ENCODE results near the gene MAP3K14. TPM values are rescaled to one million over a fixed set of nuclear protein-coding genes. Genes with fewer than 3 reads are reported as not detected.

The MAP3K14 gene
- total RNA-seq, 4 donors from 2014 or later, result 4.1 to 21.7 (median 6.2) TPM

DNA sequence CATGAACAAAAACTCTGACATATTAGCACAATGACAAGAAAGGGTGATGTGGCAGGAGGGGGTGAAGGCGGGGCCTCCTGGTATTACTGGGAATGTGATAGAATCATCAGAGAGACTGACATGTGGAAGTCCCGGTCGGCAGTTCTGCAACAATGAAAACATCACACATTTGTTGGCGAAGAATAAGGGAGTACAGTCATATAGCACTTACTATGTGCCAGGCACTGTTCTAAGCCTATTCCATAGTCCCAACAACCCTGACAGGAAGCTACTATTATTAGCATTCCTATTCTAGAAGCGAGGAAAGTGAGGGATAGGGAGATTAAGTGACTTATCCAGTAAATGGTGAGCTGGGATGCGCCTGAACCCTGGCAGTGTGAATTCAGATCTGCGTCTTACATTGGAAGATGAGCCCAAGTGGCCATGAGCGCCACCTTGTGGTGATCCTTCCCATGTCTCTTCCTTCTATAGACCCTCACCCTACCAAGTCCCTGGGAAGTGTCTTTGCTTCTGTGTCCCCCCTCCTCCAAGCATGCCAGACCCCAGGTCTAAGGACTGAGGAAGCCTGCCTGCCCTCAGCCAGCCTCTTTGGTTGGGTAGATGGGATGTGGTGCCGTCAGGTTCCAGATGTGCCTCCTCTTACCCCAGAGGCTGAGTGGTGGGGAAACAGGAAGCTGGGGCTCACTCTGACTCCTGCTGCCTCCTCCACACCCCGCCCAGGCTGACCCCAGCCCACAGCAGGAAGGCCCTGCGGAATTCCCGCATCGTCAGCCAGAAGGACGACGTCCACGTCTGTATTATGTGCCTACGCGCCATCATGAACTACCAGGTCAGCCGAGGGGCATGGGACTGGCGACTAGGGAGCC is 81.2 kb downstream of the MAP3K14 start:
- TF ChIP-seq, protein P1, sequence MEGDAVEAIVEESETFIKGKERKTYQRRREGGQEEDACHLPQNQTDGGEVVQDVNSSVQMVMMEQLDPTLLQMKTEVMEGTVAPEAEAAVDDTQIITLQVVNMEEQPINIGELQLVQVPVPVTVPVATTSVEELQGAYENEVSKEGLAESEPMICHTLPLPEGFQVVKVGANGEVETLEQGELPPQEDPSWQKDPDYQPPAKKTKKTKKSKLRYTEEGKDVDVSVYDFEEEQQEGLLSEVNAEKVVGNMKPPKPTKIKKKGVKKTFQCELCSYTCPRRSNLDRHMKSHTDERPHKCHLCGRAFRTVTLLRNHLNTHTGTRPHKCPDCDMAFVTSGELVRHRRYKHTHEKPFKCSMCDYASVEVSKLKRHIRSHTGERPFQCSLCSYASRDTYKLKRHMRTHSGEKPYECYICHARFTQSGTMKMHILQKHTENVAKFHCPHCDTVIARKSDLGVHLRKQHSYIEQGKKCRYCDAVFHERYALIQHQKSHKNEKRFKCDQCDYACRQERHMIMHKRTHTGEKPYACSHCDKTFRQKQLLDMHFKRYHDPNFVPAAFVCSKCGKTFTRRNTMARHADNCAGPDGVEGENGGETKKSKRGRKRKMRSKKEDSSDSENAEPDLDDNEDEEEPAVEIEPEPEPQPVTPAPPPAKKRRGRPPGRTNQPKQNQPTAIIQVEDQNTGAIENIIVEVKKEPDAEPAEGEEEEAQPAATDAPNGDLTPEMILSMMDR (IDR thresholded peaks at IDR 0.05), result peak; percentile 49 to 72 (median 64)
- TF ChIP-seq POLR2A (IDR thresholded peaks at IDR 0.05), result no peak
- Histone ChIP-seq H3K4me3 (replicated peaks in 1 of 3) (no peak overlapping the region), H3K27ac (no peak overlapping the region), H3K9me3 (no peaks in the 10 kb centered on the region), H3K36me3 (no peaks in the 10 kb centered on the region), H3K27me3 (no peaks in the 10 kb centered on the region), H3K4me1 (peaks cover 0 to 11% of the 10 kb centered on the region in 2 donors)
- DNase-seq, result peak; percentile 73 to 77
- 38 to 57% methylated on average over 13 to 15 of the region's 20 CpGs for WGBS, 2 donors
- intact Hi-C loops (cut with DNase I), result no loop called here

DNA sequence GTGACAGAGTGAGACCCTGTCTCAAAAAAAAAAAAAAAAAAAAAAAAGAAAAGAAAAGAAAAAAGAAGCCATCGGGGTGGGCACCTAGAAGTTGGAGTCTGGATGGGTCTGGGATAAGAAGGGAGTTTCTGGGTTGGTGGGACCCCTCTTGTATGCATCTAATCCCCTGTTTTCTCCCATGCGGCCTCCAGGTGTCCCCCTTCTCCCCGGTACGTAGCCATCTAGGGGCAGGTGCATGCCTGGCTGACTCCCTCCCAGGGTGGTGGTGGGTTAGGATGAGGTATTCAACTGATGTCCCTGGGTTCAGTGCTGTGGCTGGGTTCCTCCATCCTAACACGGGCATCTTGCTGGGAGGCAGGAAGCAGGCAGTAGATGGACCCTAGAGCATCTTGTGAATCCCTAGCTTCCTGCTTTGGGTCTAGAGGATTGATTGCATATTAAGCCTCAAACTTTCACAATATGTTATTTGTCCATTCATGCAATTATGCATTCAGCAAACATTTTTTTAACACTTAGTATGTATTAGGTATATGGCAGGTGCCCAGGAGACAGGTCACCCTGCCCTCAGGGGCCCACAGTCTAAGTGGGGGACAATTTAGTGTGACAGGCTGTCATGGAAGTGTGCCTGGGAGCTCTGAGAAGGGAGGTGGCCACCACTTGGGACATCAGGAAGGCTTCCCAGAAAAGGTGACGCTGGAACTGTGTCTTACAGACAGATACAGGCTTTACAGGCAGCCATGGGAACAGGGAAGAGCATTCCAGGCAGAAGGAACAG is 82.0 kb downstream of the MAP3K14 start:
- Histone ChIP-seq H3K9me3 (no peaks in the 10 kb centered on the region), H3K4me1 (peaks cover 0 to 9% of the 10 kb centered on the region in 2 donors), H3K36me3 (no peaks in the 10 kb centered on the region), H3K27ac (no peak overlapping the region), H3K27me3 (no peaks in the 10 kb centered on the region), H3K4me3 (replicated peaks in 1 of 3) (no peak overlapping the region)
- no peak for TF ChIP-seq POLR2A (IDR thresholded peaks at IDR 0.05)
- TF ChIP-seq, protein P1 (IDR thresholded peaks at IDR 0.05), result peak in 1 of 6 experiments; percentile 5
- no peak for DNase-seq
- intact Hi-C loops (cut with DNase I), result no loop called here
- 25 to 39% methylated on average over 6 of the region's 6 CpGs for WGBS, 2 donors

DNA sequence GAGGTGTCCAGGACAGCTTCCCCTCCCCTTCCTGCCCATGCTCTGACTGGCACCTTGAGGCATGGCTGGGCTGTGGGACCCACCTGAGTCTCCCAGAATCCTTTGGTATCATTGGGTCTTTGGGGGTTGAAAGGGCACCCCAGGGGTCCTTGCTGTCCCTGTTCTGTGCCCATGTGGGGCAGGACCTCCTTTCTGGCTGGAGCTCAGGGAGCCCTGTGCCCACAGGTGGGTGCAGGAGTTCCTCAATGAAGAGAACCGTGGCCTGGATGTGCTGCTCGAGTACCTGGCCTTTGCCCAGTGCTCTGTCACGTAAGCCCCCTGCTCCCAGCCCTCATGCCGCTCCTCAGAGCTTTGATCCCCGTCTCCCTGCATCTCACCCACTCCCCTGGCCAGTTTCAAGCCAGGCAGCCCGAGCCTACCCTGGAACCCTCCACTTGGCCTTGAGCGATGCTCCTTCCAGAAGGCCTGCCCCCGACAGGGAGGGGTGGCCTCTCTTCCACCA is 83.3 kb downstream of the MAP3K14 start:
- TF ChIP-seq POLR2A (IDR thresholded peaks at IDR 0.05), result no peak
- TF ChIP-seq, protein P1 (IDR thresholded peaks at IDR 0.05), result no peak
- DNase-seq, result no peak
- intact Hi-C loops (cut with DNase I), result no loop called here
- no peaks in the 10 kb centered on the region for H3K9me3 ChIP-seq
- no peak overlapping the region for H3K4me3 ChIP-seq (replicated peaks in 1 of 3)
- no peak overlapping the region for H3K27ac ChIP-seq
- 75 to 85% methylated on average over 6 to 8 of the region's 8 CpGs for WGBS, 2 donors
- H3K27me3 ChIP-seq, result no peaks in the 10 kb centered on the region
- H3K36me3 ChIP-seq, result no peaks in the 10 kb centered on the region
- peaks cover 0 to 15% of the 10 kb centered on the region in 2 donors for H3K4me1 ChIP-seq

DNA sequence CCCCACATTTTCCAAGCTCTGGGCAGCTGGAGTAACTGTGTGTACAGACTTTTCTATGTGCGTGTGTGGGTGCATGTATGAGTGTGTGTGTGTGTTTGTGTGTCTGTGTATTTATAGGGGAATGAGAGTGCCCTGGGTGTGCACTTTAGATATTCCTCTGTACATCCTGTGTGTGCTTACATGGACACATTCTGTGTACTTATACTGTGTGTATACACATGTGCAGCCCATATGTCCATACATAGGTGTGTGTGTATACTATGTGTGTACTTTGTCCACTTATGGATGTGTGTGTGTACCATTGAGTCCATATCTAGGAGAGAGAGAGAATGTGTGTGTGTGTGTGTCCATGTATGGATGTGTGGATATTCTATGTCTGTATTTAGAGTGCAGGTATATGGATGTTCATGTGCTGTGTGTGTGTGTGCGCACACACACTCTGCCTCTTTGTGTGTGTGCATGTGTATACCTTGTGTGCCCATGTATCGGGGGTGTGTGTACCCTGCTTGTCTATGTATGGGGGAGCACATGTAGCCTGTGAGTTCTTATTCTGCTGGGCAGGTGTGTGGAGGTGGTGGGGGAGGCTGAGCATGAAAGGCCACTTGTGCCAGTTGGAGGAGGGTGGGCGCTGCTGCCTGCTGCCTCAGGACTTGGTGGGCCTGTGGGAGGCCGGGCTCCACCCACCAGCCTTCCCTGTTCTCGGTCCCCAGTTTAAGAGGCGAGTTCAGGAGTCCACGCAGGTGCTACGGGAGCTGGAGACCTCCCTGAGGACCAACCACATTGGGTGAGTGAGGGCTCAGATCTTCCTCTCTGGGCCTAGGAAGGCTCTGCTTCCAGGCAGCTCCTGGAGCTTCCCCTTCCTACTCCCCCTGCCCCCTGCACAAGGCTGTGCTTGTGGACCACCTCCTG is 84.1 kb downstream of the MAP3K14 start:
- 89 to 98% methylated on average over 9 of the region's 9 CpGs for WGBS, 2 donors
- DNase-seq, result no peak
- intact Hi-C loops (cut with DNase I), result no loop called here
- Histone ChIP-seq H3K27ac (no peak overlapping the region), H3K27me3 (no peaks in the 10 kb centered on the region), H3K36me3 (no peaks in the 10 kb centered on the region), H3K4me1 (peaks cover 0 to 18% of the 10 kb centered on the region in 2 donors), H3K9me3 (no peaks in the 10 kb centered on the region), H3K4me3 (replicated peaks in 1 of 3) (no peak overlapping the region)
- TF ChIP-seq, protein P1 (IDR thresholded peaks at IDR 0.05), result no peak
- no peak for TF ChIP-seq POLR2A (IDR thresholded peaks at IDR 0.05)

Measured in thyroid gland (tissue), 4 donors.